ENCODE data around the gene C11orf68. TPM values are rescaled to one million over a fixed set of nuclear protein-coding genes. Genes with fewer than 3 reads are reported as not detected.
A peak's percentile ranks its signal among the peaks of the same experiment; 100 is the strongest.

C11orf68 gene
- total and polyA plus RNA-seq, 9 of the 15 experiments (the other 6 are each of a cell fraction or from before 2014, with no cell fraction given): 3.6 to 35.9 (median 12.8) TPM

DNA sequence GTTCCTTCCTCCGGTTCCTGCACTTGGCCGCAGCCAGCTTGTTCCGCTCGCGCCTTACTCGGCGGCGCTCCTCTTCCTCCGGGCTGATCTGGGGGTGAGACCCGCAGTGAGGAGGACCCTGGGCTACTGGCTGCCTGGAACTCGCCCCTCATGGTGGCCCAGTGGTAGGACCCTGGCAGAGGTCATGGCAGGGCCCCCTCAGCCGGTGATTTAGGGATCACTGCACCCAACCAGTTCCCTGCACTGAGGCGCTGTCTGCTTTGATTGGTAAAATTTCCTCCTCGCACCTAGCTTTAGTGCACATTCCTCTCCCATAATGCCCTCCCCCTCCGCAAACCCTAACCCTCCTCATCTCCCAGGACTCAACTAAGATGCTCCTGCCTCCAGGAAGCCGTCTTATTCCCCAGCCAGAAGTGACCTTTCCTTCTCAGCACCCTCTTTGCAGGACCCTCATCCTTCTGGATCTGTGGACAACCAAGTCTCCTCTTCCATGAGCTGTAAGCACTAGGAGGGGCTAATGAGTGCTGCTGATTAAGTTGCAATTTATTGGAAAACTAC is 24.7 kb downstream of the C11orf68 start (continued):
- TF ChIP-seq, protein P1, sequence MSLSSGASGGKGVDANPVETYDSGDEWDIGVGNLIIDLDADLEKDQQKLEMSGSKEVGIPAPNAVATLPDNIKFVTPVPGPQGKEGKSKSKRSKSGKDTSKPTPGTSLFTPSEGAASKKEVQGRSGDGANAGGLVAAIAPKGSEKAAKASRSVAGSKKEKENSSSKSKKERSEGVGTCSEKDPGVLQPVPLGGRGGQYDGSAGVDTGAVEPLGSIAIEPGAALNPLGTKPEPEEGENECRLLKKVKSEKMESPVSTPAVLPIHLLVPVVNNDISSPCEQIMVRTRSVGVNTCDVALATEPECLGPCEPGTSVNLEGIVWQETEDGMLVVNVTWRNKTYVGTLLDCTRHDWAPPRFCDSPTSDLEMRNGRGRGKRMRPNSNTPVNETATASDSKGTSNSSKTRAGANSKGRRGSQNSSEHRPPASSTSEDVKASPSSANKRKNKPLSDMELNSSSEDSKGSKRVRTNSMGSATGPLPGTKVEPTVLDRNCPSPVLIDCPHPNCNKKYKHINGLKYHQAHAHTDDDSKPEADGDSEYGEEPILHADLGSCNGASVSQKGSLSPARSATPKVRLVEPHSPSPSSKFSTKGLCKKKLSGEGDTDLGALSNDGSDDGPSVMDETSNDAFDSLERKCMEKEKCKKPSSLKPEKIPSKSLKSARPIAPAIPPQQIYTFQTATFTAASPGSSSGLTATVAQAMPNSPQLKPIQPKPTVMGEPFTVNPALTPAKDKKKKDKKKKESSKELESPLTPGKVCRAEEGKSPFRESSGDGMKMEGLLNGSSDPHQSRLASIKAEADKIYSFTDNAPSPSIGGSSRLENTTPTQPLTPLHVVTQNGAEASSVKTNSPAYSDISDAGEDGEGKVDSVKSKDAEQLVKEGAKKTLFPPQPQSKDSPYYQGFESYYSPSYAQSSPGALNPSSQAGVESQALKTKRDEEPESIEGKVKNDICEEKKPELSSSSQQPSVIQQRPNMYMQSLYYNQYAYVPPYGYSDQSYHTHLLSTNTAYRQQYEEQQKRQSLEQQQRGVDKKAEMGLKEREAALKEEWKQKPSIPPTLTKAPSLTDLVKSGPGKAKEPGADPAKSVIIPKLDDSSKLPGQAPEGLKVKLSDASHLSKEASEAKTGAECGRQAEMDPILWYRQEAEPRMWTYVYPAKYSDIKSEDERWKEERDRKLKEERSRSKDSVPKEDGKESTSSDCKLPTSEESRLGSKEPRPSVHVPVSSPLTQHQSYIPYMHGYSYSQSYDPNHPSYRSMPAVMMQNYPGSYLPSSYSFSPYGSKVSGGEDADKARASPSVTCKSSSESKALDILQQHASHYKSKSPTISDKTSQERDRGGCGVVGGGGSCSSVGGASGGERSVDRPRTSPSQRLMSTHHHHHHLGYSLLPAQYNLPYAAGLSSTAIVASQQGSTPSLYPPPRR (CRISPR knock-in tag; IDR thresholded peaks at IDR 0.05; ENCODE audit: borderline replicate concordance): no peak
- TF ChIP-seq, protein P2, sequence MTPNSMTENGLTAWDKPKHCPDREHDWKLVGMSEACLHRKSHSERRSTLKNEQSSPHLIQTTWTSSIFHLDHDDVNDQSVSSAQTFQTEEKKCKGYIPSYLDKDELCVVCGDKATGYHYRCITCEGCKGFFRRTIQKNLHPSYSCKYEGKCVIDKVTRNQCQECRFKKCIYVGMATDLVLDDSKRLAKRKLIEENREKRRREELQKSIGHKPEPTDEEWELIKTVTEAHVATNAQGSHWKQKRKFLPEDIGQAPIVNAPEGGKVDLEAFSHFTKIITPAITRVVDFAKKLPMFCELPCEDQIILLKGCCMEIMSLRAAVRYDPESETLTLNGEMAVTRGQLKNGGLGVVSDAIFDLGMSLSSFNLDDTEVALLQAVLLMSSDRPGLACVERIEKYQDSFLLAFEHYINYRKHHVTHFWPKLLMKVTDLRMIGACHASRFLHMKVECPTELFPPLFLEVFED (CRISPR knock-in tag; conservative IDR thresholded peaks at IDR 0.05): peak; percentile 71; the same call in 1 of the 2 replicates
